GM19025 (cell line): ENCODE measurements around the gene CST7.
"Not testable (repeated sequence)": the region's sequence is repeated elsewhere in the genome, so short reads cannot be mapped to it uniquely, and the experiment has no call there.

ENCODE experiments used
- ATAC-seq: cut with Tn5 transposase; IDR thresholded peaks from one replicate; pipeline ENCODE4 v1.9.1; 2021; ENCODE audit warnings: mild to moderate bottlenecking, low read depth, moderate library complexity; ENCODE audit not compliant: unreplicated experiment

The CST7 gene

GRCh38 chr20:24929259-24929658, 19.8 kb upstream of the CST7 start:
- not testable (repeated sequence) for ATAC-seq

GRCh38 chr20:24929867-24930723, 19.0 kb upstream of the CST7 start:
- ATAC-seq: not testable (repeated sequence)

- ATAC-seq: not testable (repeated sequence)
Observed at GRCh38 chr20:24930724-24931688, 18.1 kb upstream of the CST7 start.

GRCh38 chr20:24931893-24932292, 17.2 kb upstream of the CST7 start:
- not testable (repeated sequence) for ATAC-seq

- ATAC-seq: no peak
Observed at GRCh38 chr20:24933266-24933908, 15.7 kb upstream of the CST7 start.

GRCh38 chr20:24934101-24934661, 14.9 kb upstream of the CST7 start:
- ATAC-seq: no peak

GRCh38 chr20:24934716-24935115, 14.4 kb upstream of the CST7 start:
- no peak for ATAC-seq

GRCh38 chr20:24935140-24935539, 13.9 kb upstream of the CST7 start:
- no peak for ATAC-seq

GRCh38 chr20:24935766-24936525, 13.1 kb upstream of the CST7 start:
- no peak for ATAC-seq

GRCh38 chr20:24936526-24937407, 12.3 kb upstream of the CST7 start:
- ATAC-seq: no peak

- ATAC-seq: no peak
Observed at GRCh38 chr20:24937579-24937978, 11.5 kb upstream of the CST7 start.

GRCh38 chr20:24938498-24938897, 10.6 kb upstream of the CST7 start:
- ATAC-seq: no peak

GRCh38 chr20:24939036-24939435, 10.0 kb upstream of the CST7 start:
- ATAC-seq: no peak

- no peak for ATAC-seq
Observed at GRCh38 chr20:24942679-24943078, 6.4 kb upstream of the CST7 start.

- ATAC-seq: no peak
Observed at GRCh38 chr20:24943196-24943595, 5.9 kb upstream of the CST7 start.

GRCh38 chr20:24943731-24944130, 5.3 kb upstream of the CST7 start:
- no peak for ATAC-seq

- ATAC-seq: not testable (repeated sequence)
Observed at GRCh38 chr20:24946376-24946775, 2.7 kb upstream of the CST7 start.

GRCh38 chr20:24948396-24948938, 602 bp upstream of the CST7 start:
- not testable (repeated sequence) for ATAC-seq
